Neural cell (in vitro differentiated cells): Measurements from ENCODE around the gene KRT82.

Source experiments
- POLR2AphosphoS5 ChIP-seq: IDR thresholded peaks from 2 replicates; pipeline ENCODE4 v1.6.1; 2012
- TF ChIP-seq, protein P1 (sequence below): fragments of 450-650 bp; IDR thresholded peaks from 2 replicates; pipeline ENCODE4 v1.5.1; 2014; ENCODE audit warnings: antibody characterized with exemption, mild to moderate bottlenecking, moderate library complexity; ENCODE audit not compliant: poor library complexity, severe bottlenecking

- TF ChIP-seq, protein P1, sequence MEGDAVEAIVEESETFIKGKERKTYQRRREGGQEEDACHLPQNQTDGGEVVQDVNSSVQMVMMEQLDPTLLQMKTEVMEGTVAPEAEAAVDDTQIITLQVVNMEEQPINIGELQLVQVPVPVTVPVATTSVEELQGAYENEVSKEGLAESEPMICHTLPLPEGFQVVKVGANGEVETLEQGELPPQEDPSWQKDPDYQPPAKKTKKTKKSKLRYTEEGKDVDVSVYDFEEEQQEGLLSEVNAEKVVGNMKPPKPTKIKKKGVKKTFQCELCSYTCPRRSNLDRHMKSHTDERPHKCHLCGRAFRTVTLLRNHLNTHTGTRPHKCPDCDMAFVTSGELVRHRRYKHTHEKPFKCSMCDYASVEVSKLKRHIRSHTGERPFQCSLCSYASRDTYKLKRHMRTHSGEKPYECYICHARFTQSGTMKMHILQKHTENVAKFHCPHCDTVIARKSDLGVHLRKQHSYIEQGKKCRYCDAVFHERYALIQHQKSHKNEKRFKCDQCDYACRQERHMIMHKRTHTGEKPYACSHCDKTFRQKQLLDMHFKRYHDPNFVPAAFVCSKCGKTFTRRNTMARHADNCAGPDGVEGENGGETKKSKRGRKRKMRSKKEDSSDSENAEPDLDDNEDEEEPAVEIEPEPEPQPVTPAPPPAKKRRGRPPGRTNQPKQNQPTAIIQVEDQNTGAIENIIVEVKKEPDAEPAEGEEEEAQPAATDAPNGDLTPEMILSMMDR, result no peak
- TF ChIP-seq POLR2AphosphoS5, result no peak
Observed at GRCh38 chr12:52389313-52390207, 16.6 kb downstream of the KRT82 start.
